ENCODE measurements around the gene SEC14L2. TPM values are rescaled to one million over a fixed set of nuclear protein-coding genes. Genes with fewer than 3 reads are reported as not detected.

SEC14L2 gene
- 3.4 TPM for total RNA-seq
- long read RNA-seq, full-length matches to known transcripts = 4 of 6 reads
- long read RNA-seq, partial matches to known transcripts = 1 of 6 reads
- long read RNA-seq, other reads (novel, unspliced or antisense) = 1 of 6 reads

DNA sequence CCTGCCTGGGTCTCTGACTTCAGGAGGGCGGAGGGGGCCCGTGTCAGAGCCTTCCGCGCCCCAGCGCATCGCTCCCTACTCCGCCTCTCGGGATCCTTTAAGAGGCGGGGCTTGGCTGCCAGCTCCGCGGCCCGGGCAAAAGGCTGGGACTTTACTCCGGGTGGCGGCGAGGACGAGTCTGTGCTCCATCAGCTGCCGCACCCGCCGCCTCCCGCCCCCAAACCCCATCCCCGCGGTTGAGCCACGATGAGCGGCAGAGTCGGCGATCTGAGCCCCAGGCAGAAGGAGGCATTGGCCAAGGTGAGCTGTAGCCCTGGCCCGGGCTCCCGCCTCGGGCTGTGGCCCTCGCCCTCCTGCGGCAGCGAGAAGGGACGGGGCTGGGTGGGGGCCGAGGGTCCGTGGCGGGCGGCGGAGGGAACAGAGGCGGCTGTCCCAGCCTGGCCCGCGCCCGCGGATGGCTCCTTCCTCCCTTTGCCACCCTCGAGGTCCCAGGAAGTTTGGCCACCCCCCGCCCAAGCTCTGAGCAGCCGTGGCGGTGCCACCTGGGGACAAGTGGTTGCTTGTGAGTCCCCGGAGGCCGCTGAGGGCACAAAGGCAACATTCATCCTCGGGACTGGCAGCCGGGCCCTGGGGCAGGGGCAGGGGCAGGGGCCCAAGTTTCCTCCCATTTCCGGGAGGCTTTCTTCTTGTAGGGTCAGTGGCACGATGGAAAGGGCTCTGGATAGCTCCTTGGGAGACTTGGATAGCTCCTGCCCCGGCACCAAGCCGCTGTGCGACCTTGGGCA lies at the start of gene SEC14L2:
Gene SEC14L2 (plus strand): TSS at position 148 of the 785 bp plus-strand sequence. CDS start 99 bp downstream, at position 247.
- DNase-seq (ENCODE audit: low spot score) = peak; percentile 93

GRCh38 chr22:30347255-30347892 lies 49.4 kb upstream of the SEC14L2 start:
- DNase-seq (ENCODE audit: low spot score) = no peak

- no peak for DNase-seq (ENCODE audit: low spot score)
These were observed 48.4 kb upstream of the SEC14L2 start for GRCh38 chr22:30348404-30348803.

DNA sequence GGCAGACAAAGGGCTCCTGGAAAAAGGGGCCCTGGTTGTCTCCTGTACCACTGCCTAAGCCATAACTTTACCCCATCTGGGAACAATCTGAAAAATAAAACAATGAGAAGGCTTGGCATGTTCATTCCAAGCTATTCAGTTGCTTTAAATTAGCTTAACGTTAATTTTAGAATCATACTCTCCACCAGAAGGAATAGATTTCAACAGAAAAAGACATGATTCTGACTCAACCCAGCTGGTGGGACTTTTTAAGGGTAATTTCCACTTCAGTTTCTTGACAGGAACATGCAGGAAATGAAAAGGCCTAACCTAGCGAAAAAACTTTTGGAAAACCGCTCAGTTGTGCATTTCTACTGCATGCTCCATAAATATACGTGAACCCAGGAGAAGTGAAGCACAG lies 48.0 kb upstream of the SEC14L2 start:
- no peak for DNase-seq (ENCODE audit: low spot score)

- DNase-seq (ENCODE audit: low spot score) = no peak
These were observed 45.6 kb upstream of the SEC14L2 start for GRCh38 chr22:30351226-30351625.

- no peak for DNase-seq (ENCODE audit: low spot score)
These were observed 42.2 kb upstream of the SEC14L2 start for GRCh38 chr22:30354644-30355043.

GRCh38 chr22:30356449-30357235 lies 40.2 kb upstream of the SEC14L2 start, which contains the start of the genes CCDC157 and SF3A1:
Gene CCDC157 (plus strand): TSS chr22:30357007. CDS start chr22:30366001, 8,994 bp downstream.
Gene SF3A1 (minus strand): TSS chr22:30356894. CDS start chr22:30356792, 102 bp downstream.
- peak; percentile 97 for DNase-seq (ENCODE audit: low spot score)

DNA sequence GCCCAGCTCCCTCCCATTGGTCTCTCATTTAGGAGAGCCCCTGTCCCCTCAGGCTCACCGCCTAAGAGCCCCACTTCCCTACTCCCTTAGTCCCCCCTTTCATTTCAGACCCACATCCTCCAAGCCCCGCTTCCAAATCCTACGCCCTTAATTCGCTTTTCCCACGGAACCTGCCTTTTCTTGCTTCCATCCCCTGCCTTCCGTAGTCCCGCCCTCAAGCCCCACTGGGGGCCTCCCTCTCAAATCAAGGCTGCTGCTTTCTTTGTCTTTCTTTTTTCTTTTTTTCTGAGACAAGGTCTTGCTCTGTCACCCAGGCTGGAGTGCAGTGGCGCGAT lies 39.6 kb upstream of the SEC14L2 start:
- DNase-seq (ENCODE audit: low spot score) = no peak

GRCh38 chr22:30357650-30358215 lies 39.1 kb upstream of the SEC14L2 start:
- no peak for DNase-seq (ENCODE audit: low spot score)

DNA sequence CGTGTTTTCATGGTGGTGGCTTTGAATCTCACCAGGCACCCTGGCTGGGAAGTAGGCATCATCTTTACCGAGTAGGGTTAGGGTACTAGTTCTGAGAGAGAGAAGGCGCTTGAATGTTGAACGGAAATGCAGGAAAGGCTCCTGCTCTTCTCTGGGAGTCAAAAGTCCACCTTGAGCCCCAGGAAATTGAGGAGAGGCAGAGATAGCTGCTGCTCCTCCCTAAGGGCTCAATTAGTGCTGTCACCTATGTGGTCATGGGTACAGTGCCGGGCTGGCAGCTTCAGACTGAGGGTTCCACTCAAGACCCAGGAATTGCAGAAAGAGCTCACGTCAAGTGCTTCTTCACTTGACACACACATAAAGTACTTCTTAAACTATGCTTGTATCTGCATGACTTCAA lies 38.3 kb upstream of the SEC14L2 start:
- DNase-seq (ENCODE audit: low spot score) = no peak

GRCh38 chr22:30361916-30362650 lies 34.7 kb upstream of the SEC14L2 start:
- DNase-seq (ENCODE audit: low spot score) = no peak

- no peak for DNase-seq (ENCODE audit: low spot score)
These were observed 34.1 kb upstream of the SEC14L2 start for GRCh38 chr22:30362651-30363281.

- DNase-seq (ENCODE audit: low spot score) = no peak
These were observed 30.9 kb upstream of the SEC14L2 start for GRCh38 chr22:30365891-30366290.

- DNase-seq (ENCODE audit: low spot score) = no peak
These were observed 28.4 kb upstream of the SEC14L2 start for GRCh38 chr22:30368420-30368819.

DNA sequence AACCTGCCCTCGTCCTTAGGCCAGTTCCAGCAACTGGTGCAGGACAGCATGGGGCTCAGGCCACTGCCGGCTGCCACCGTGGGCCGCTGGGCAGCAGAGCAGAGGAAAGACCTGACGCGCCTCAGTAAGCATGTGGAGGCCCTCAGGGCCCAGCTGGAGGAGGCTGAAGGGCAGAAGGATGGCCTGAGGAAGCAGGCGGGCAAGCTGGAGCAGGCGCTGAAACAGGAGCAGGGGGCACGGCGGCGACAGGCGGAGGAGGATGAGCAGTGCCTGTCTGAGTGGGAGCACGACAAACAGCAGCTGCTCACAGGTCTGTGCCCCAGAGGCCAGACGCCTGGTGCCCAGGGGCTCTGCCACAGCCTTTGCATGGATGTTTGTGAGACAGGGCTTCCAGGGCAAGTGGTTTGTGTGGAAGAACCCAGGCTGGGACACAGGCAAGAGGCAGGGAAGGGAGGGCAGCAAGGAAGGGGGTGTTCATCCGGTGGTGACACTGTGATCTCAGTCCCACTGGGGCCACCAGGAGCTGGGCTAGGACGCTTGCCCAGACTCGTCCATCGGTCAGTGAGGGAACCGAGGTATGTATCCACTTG lies 26.1 kb upstream of the SEC14L2 start:
- DNase-seq (ENCODE audit: low spot score) = no peak

DNA sequence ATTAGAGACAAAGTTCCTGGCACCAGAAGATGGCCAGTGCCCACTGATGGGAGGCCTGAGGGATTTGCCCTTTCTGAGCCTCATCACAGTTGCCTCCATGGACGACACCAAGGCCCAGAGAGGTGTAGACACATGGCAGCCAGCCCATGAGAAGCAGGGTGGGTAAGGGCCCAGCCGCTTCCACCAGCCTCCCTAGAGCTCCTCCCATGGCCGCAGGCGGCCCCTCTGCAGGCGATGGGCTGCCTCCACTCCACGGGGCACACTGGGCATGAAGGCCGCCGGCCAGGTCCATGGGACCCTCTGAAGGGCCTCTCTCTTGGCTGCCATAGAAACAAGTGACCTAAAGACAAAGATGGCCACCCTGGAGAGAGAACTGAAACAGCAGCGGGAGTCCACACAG lies 25.5 kb upstream of the SEC14L2 start:
- DNase-seq (ENCODE audit: low spot score) = no peak

- no peak for DNase-seq (ENCODE audit: low spot score)
These were observed 24.8 kb upstream of the SEC14L2 start for GRCh38 chr22:30371981-30372380.

DNA sequence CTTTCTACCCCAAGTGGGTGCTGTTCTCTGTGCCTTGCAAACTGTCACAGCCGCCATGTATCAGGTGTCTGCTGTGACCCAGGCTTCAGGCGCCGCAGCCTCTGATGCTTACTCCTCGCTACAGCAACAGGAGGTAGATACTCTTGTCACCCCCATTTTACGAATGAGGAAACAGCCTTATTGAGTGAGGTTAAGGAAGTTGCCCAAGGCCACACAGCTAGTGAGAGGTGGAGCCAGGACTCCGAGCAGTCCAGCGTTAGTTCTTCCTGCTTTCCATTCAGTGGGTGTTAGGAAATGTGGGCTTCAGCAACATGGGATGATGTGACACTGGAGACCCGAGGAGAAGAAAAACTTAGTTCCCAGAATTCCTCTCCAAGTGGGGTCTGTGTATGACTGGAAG lies 23.9 kb upstream of the SEC14L2 start:
- no peak for DNase-seq (ENCODE audit: low spot score)
